Measurements from ENCODE around the gene HNF4A.

HNF4A gene

DNA sequence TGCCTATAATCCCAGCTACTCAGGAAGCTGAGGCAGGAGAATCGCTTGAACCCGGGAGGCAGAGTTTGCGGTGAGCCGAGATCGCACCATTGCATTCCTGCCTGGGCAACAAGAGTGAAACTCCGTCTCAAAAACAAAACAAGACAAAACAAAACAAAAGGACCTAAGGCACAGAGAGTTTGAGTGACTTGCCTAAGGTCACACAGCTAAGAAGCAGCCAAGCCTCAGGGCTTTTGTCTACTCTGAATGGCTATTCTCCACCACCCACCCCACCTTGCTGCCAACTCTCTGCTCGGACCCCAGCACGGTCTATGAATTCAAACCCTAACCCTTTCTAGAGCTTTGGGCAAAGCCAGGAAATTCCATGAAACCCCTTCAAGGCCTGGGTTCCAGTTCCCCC is 101.1 kb downstream of the HNF4A start:
- no peak overlapping the region for H3K9ac ChIP-seq (ENCODE audit: low read depth, low read length)
- no peak overlapping the region for H3K4me3 ChIP-seq (ENCODE audit: low read depth in 1 of 2, low read length in 2 of 2)
- H3K9me3 ChIP-seq (ENCODE audit: insufficient read depth, low read length, severe bottlenecking), result no peaks in the 10 kb centered on the region
- H4K20me1 ChIP-seq (ENCODE audit: insufficient read depth, low read length), result no peaks in the 10 kb centered on the region
- ATAC-seq (ENCODE audit: insufficient read depth, low read depth) (no peak), DNase-seq (no peak)
- H3K27ac ChIP-seq (ENCODE audit: low read length), result no peak overlapping the region
- no peak overlapping the region for H3K4me2 ChIP-seq (ENCODE audit: insufficient read depth, low read length)
- H3K79me2 ChIP-seq (ENCODE audit: insufficient read depth, low read length), result no peaks in the 10 kb centered on the region
- no peak overlapping the region for H2AFZ ChIP-seq (ENCODE audit: low read depth, low read length)
- H3K27me3 ChIP-seq (ENCODE audit: insufficient read depth, low read length, poor library complexity), result peaks cover 7% of the 10 kb centered on the region
- H3K36me3 ChIP-seq (ENCODE audit: insufficient read depth, low read length), result no peaks in the 10 kb centered on the region
- no peak for TF ChIP-seq EZH2 (IDR thresholded peaks at IDR 0.05; ENCODE audit: borderline replicate concordance, low read depth, low read length, severe bottlenecking)
- TF ChIP-seq, protein P1, sequence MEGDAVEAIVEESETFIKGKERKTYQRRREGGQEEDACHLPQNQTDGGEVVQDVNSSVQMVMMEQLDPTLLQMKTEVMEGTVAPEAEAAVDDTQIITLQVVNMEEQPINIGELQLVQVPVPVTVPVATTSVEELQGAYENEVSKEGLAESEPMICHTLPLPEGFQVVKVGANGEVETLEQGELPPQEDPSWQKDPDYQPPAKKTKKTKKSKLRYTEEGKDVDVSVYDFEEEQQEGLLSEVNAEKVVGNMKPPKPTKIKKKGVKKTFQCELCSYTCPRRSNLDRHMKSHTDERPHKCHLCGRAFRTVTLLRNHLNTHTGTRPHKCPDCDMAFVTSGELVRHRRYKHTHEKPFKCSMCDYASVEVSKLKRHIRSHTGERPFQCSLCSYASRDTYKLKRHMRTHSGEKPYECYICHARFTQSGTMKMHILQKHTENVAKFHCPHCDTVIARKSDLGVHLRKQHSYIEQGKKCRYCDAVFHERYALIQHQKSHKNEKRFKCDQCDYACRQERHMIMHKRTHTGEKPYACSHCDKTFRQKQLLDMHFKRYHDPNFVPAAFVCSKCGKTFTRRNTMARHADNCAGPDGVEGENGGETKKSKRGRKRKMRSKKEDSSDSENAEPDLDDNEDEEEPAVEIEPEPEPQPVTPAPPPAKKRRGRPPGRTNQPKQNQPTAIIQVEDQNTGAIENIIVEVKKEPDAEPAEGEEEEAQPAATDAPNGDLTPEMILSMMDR (IDR thresholded peaks at IDR 0.05; ENCODE audit: borderline replicate concordance, extremely low read depth, low read length, poor library complexity, severe bottlenecking), result no peak
- no peaks in the 10 kb centered on the region for H3K4me1 ChIP-seq (ENCODE audit: insufficient read depth, low read length)

DNA sequence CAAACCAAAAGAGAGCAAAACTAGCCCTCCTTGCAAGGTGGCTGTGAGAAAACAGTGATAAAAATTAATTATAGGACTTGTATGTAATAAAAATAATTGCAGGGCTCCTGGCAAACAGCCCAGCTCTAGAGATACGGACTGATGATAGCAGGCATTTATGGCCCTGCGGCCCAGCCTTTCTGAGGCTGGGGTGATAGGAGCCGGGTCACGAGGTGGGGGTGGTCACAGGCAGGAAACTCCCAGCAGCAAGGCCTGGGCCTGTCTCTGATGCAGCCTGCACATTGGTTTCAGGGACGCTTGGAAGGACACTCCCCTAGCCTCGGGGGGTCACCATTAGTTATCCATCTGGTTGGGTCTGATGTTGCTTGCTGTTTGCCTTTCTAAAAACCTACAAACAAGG is 101.5 kb downstream of the HNF4A start:
- H3K27me3 ChIP-seq (ENCODE audit: insufficient read depth, low read length, poor library complexity), result peaks cover 8% of the 10 kb centered on the region
- no peaks in the 10 kb centered on the region for H3K79me2 ChIP-seq (ENCODE audit: insufficient read depth, low read length)
- H3K27ac ChIP-seq (ENCODE audit: low read length), result no peak overlapping the region
- H3K9me3 ChIP-seq (ENCODE audit: insufficient read depth, low read length, severe bottlenecking), result no peaks in the 10 kb centered on the region
- TF ChIP-seq, protein P1 (IDR thresholded peaks at IDR 0.05; ENCODE audit: borderline replicate concordance, extremely low read depth, low read length, poor library complexity, severe bottlenecking), result no peak
- no peak for TF ChIP-seq EZH2 (IDR thresholded peaks at IDR 0.05; ENCODE audit: borderline replicate concordance, low read depth, low read length, severe bottlenecking)
- H3K4me2 ChIP-seq (ENCODE audit: insufficient read depth, low read length), result no peak overlapping the region
- H3K9ac ChIP-seq (ENCODE audit: low read depth, low read length), result no peak overlapping the region
- no peak for DNase-seq
- no peaks in the 10 kb centered on the region for H4K20me1 ChIP-seq (ENCODE audit: insufficient read depth, low read length)
- no peak overlapping the region for H2AFZ ChIP-seq (ENCODE audit: low read depth, low read length)
- no peaks in the 10 kb centered on the region for H3K4me1 ChIP-seq (ENCODE audit: insufficient read depth, low read length)
- H3K4me3 ChIP-seq (ENCODE audit: low read depth in 1 of 2, low read length in 2 of 2), result no peak overlapping the region
- no peaks in the 10 kb centered on the region for H3K36me3 ChIP-seq (ENCODE audit: insufficient read depth, low read length)
- ATAC-seq (ENCODE audit: insufficient read depth, low read depth), result no peak

DNA sequence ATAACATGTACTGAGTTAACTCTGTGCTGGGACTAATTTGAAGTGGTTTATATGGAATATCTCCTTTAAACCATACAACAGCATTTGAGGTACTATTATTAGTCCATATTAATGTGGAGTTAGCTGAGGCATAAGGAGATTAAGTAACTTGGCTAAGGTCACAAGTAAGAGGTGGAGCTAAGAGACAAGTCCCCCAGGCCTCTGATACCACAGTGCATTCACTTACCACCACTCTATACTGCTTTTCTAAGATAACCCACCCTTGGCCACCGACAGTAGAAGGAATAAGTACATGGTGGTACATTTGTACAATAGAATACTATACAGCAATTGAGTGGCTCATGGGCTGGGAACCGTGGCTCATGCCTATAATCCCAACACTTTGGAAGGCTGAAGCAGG is 103.8 kb downstream of the HNF4A start:
- H3K27me3 ChIP-seq (ENCODE audit: insufficient read depth, low read length, poor library complexity), result peaks cover 8% of the 10 kb centered on the region
- H4K20me1 ChIP-seq (ENCODE audit: insufficient read depth, low read length), result no peaks in the 10 kb centered on the region
- DNase-seq (no peak), ATAC-seq (ENCODE audit: insufficient read depth, low read depth) (no peak)
- no peak overlapping the region for H3K9ac ChIP-seq (ENCODE audit: low read depth, low read length)
- no peaks in the 10 kb centered on the region for H3K4me1 ChIP-seq (ENCODE audit: insufficient read depth, low read length)
- H3K4me2 ChIP-seq (ENCODE audit: insufficient read depth, low read length), result no peak overlapping the region
- H3K36me3 ChIP-seq (ENCODE audit: insufficient read depth, low read length), result no peaks in the 10 kb centered on the region
- H3K4me3 ChIP-seq (ENCODE audit: low read depth in 1 of 2, low read length in 2 of 2), result no peak overlapping the region
- H3K79me2 ChIP-seq (ENCODE audit: insufficient read depth, low read length), result no peaks in the 10 kb centered on the region
- no peak overlapping the region for H2AFZ ChIP-seq (ENCODE audit: low read depth, low read length)
- TF ChIP-seq, protein P1 (IDR thresholded peaks at IDR 0.05; ENCODE audit: borderline replicate concordance, extremely low read depth, low read length, poor library complexity, severe bottlenecking), result no peak
- TF ChIP-seq EZH2 (IDR thresholded peaks at IDR 0.05; ENCODE audit: borderline replicate concordance, low read depth, low read length, severe bottlenecking), result no peak
- no peak overlapping the region for H3K27ac ChIP-seq (ENCODE audit: low read length)
- no peaks in the 10 kb centered on the region for H3K9me3 ChIP-seq (ENCODE audit: insufficient read depth, low read length, severe bottlenecking)

DNA sequence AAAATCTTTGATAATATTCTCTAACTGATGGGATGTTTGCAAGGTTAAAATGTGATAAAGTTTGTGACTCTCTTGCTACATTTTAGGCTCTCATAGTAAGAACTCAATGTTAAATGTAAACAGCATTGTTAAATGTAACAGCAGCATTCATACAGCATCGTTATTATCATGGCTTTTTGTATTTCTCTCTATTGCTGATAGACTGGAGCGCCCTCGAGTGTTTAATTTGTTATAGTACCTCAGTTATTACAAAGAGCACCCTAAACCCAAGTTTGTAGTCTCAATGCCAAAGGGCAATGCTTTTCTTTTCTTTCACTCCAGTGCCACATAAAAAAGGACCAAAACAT is 105.3 kb downstream of the HNF4A start:
- peaks cover 8% of the 10 kb centered on the region for H3K27me3 ChIP-seq (ENCODE audit: insufficient read depth, low read length, poor library complexity)
- H3K36me3 ChIP-seq (ENCODE audit: insufficient read depth, low read length), result no peaks in the 10 kb centered on the region
- no peak overlapping the region for H3K4me2 ChIP-seq (ENCODE audit: insufficient read depth, low read length)
- no peak overlapping the region for H2AFZ ChIP-seq (ENCODE audit: low read depth, low read length)
- DNase-seq (no peak), ATAC-seq (ENCODE audit: insufficient read depth, low read depth) (no peak)
- no peaks in the 10 kb centered on the region for H4K20me1 ChIP-seq (ENCODE audit: insufficient read depth, low read length)
- no peaks in the 10 kb centered on the region for H3K9me3 ChIP-seq (ENCODE audit: insufficient read depth, low read length, severe bottlenecking)
- H3K4me3 ChIP-seq (ENCODE audit: low read depth in 1 of 2, low read length in 2 of 2), result no peak overlapping the region
- H3K4me1 ChIP-seq (ENCODE audit: insufficient read depth, low read length), result no peaks in the 10 kb centered on the region
- no peak overlapping the region for H3K9ac ChIP-seq (ENCODE audit: low read depth, low read length)
- no peaks in the 10 kb centered on the region for H3K79me2 ChIP-seq (ENCODE audit: insufficient read depth, low read length)
- no peak overlapping the region for H3K27ac ChIP-seq (ENCODE audit: low read length)
- TF ChIP-seq, protein P1 (IDR thresholded peaks at IDR 0.05; ENCODE audit: borderline replicate concordance, extremely low read depth, low read length, poor library complexity, severe bottlenecking), result peak; percentile 48
- no peak for TF ChIP-seq EZH2 (IDR thresholded peaks at IDR 0.05; ENCODE audit: borderline replicate concordance, low read depth, low read length, severe bottlenecking)
